IPS-15b (cell line): ENCODE data around the gene LRMDA.

Source experiments
- H3K27me3 ChIP-seq: one replicate; pipeline ENCODE4 v1.6.1; 2013; ENCODE audit warnings: low read length; ENCODE audit not compliant: control insufficient read depth, insufficient read depth
- H3K36me3 ChIP-seq: one replicate; pipeline ENCODE4 v1.6.1; 2013; ENCODE audit warnings: low read length; ENCODE audit not compliant: control insufficient read depth, insufficient read depth
- H3K4me1 ChIP-seq: one replicate; pipeline ENCODE4 v1.6.1; 2013; ENCODE audit warnings: mild to moderate bottlenecking, low read length; ENCODE audit not compliant: control insufficient read depth, insufficient read depth
- H3K4me3 ChIP-seq: one replicate; pipeline ENCODE4 v1.5.1; 2013; ENCODE audit warnings: low read depth, low read length
- H3K9ac ChIP-seq: one replicate; pipeline ENCODE4 v1.6.1; 2013; ENCODE audit warnings: low read depth, mild to moderate bottlenecking, low read length
- H3K9me3 ChIP-seq: one replicate; pipeline ENCODE4 v1.6.1; 2013; ENCODE audit warnings: mild to moderate bottlenecking, low read length; ENCODE audit not compliant: control insufficient read depth, insufficient read depth

LRMDA gene

GRCh38 chr10:75951627-75952026, 520.2 kb downstream of the LRMDA start:
- no peak overlapping the region for H3K9ac ChIP-seq
- no peaks in the 10 kb centered on the region for H3K4me1 ChIP-seq
- no peaks in the 10 kb centered on the region for H3K9me3 ChIP-seq

GRCh38 chr10:75952093-75952492, 520.7 kb downstream of the LRMDA start:
- H3K4me3 ChIP-seq = no peak overlapping the region
- no peaks in the 10 kb centered on the region for H3K36me3 ChIP-seq
- H3K27me3 ChIP-seq = no peaks in the 10 kb centered on the region
- no peak overlapping the region for H3K9ac ChIP-seq
- no peaks in the 10 kb centered on the region for H3K4me1 ChIP-seq
- no peaks in the 10 kb centered on the region for H3K9me3 ChIP-seq

More at GRCh38 chr10:75951627-75952026, 520.2 kb downstream of the LRMDA start:
- no peaks in the 10 kb centered on the region for H3K36me3 ChIP-seq
- H3K4me3 ChIP-seq = no peak overlapping the region
- no peaks in the 10 kb centered on the region for H3K27me3 ChIP-seq

GRCh38 chr10:75954486-75954885, 523.1 kb downstream of the LRMDA start:
- Histone ChIP-seq H3K9ac (no peak overlapping the region), H3K9me3 (no peaks in the 10 kb centered on the region), H3K4me1 (no peaks in the 10 kb centered on the region), H3K27me3 (no peaks in the 10 kb centered on the region), H3K36me3 (no peaks in the 10 kb centered on the region), H3K4me3 (no peak overlapping the region)

GRCh38 chr10:75955973-75956502, 524.6 kb downstream of the LRMDA start:
- no peak overlapping the region for H3K9ac ChIP-seq
- H3K9me3 ChIP-seq = no peaks in the 10 kb centered on the region
- H3K27me3 ChIP-seq = no peaks in the 10 kb centered on the region
- H3K36me3 ChIP-seq = no peaks in the 10 kb centered on the region
- H3K4me1 ChIP-seq = no peaks in the 10 kb centered on the region
- no peak overlapping the region for H3K4me3 ChIP-seq

GRCh38 chr10:75956624-75957023, 525.2 kb downstream of the LRMDA start:
- no peaks in the 10 kb centered on the region for H3K9me3 ChIP-seq
- no peaks in the 10 kb centered on the region for H3K27me3 ChIP-seq
- no peak overlapping the region for H3K4me3 ChIP-seq
- H3K9ac ChIP-seq = no peak overlapping the region
- no peaks in the 10 kb centered on the region for H3K4me1 ChIP-seq
- H3K36me3 ChIP-seq = no peaks in the 10 kb centered on the region

- Histone ChIP-seq H3K27me3 (no peaks in the 10 kb centered on the region), H3K4me3 (no peak overlapping the region), H3K4me1 (no peaks in the 10 kb centered on the region), H3K36me3 (no peaks in the 10 kb centered on the region), H3K9me3 (no peaks in the 10 kb centered on the region), H3K9ac (no peak overlapping the region)
Measured at GRCh38 chr10:75957314-75958120, 526.1 kb downstream of the LRMDA start.

- no peaks in the 10 kb centered on the region for H3K4me1 ChIP-seq
- H3K9me3 ChIP-seq = no peaks in the 10 kb centered on the region
- no peak overlapping the region for H3K9ac ChIP-seq
- H3K36me3 ChIP-seq = no peaks in the 10 kb centered on the region
- no peak overlapping the region for H3K4me3 ChIP-seq
- no peaks in the 10 kb centered on the region for H3K27me3 ChIP-seq
Measured at GRCh38 chr10:75959209-75959608, 527.8 kb downstream of the LRMDA start.

GRCh38 chr10:75959912-75960311, 528.5 kb downstream of the LRMDA start:
- Histone ChIP-seq H3K9me3 (no peaks in the 10 kb centered on the region), H3K27me3 (no peaks in the 10 kb centered on the region), H3K9ac (no peak overlapping the region), H3K36me3 (no peaks in the 10 kb centered on the region), H3K4me3 (no peak overlapping the region), H3K4me1 (no peaks in the 10 kb centered on the region)

- no peak overlapping the region for H3K4me3 ChIP-seq
- no peak overlapping the region for H3K9ac ChIP-seq
- no peaks in the 10 kb centered on the region for H3K9me3 ChIP-seq
- peaks cover 4% of the 10 kb centered on the region for H3K4me1 ChIP-seq
- H3K27me3 ChIP-seq = peaks cover 3% of the 10 kb centered on the region
- no peaks in the 10 kb centered on the region for H3K36me3 ChIP-seq
Measured at GRCh38 chr10:75962395-75963061, 531.1 kb downstream of the LRMDA start.

- H3K4me1 ChIP-seq = peaks cover 4% of the 10 kb centered on the region
- H3K27me3 ChIP-seq = peaks cover 3% of the 10 kb centered on the region
- no peaks in the 10 kb centered on the region for H3K9me3 ChIP-seq
- no peak overlapping the region for H3K4me3 ChIP-seq
- H3K9ac ChIP-seq = no peak overlapping the region
- no peaks in the 10 kb centered on the region for H3K36me3 ChIP-seq
Measured at GRCh38 chr10:75967491-75967890, 536.1 kb downstream of the LRMDA start.

- Histone ChIP-seq H3K36me3 (no peaks in the 10 kb centered on the region), H3K4me3 (no peak overlapping the region), H3K27me3 (peaks cover 3% of the 10 kb centered on the region), H3K9me3 (no peaks in the 10 kb centered on the region), H3K9ac (no peak overlapping the region), H3K4me1 (peaks cover 4% of the 10 kb centered on the region)
Measured at GRCh38 chr10:75969031-75969430, 537.6 kb downstream of the LRMDA start.
